Uterus (tissue), 2 donors: ENCODE measurements around the gene CARD10.

Source experiments
- CTCF ChIP-seq, 4 experiments: fragments of 200-600 bp in 2 of 4; fragments of 450-650 bp in 2 of 4; sonication (generic) in 2 of 4; IDR thresholded peaks; one replicate each; pipeline ENCODE4 v1.5.1; 2016 to 2019; ENCODE audit warnings: antibody characterized with exemption in 4 of 4, mild to moderate bottlenecking in 2 of 4, moderate library complexity in 1 of 4
- POLR2A ChIP-seq, 2 donors: fragments of 450-650 bp; IDR thresholded peaks; one replicate each; pipeline ENCODE4 v1.6.1; 2016; ENCODE audit warnings: antibody characterized with exemption in 2 of 2, mild to moderate bottlenecking in 1 of 2, moderate library complexity in 1 of 2

- TF ChIP-seq CTCF (IDR thresholded peaks at IDR 0.05) (no peak), POLR2A (IDR thresholded peaks at IDR 0.05) (no peak)
Measured at GRCh38 chr22:37487571-37487970, 31.6 kb downstream of the CARD10 start.
